Stimulated activated naive CD8-positive, alpha-beta T cell treated with anti-CD3 and anti-CD28 coated beads, Interleukin-15, Interleukin-2, amounts not matched to agents 100 ng/mL and 50 ng/mL, for 24 hours (primary cell): ENCODE results near the gene MCCC1.
"Not testable (repeated sequence)": the region's sequence is repeated elsewhere in the genome, so short reads cannot be mapped to it uniquely, and the experiment has no call there.

Experiments used
- H3K27ac Mint-ChIP-seq: one replicate; pipeline ENCODE4 v1.8.0; 2021; ENCODE audit warnings: mild to moderate bottlenecking, mixed read lengths
- H3K27me3 Mint-ChIP-seq: one replicate; pipeline ENCODE4 v1.8.0; 2021; ENCODE audit warnings: mixed read lengths
- H3K36me3 Mint-ChIP-seq: one replicate; pipeline ENCODE4 v1.8.0; 2021; ENCODE audit warnings: low read depth, mixed read lengths
- H3K4me1 Mint-ChIP-seq: one replicate; pipeline ENCODE4 v1.8.0; 2021; ENCODE audit warnings: low read depth, mixed read lengths
- H3K4me3 Mint-ChIP-seq: one replicate; pipeline ENCODE4 v1.8.0; 2021; ENCODE audit warnings: mild to moderate bottlenecking, mixed read lengths
- H3K9me3 Mint-ChIP-seq: one replicate; pipeline ENCODE4 v1.8.0; 2021; ENCODE audit warnings: mixed read lengths

The MCCC1 gene

GRCh38 chr3:183082355-183082915, 16.9 kb downstream of the MCCC1 start:
- Mint-ChIP-seq H3K4me3 (no peak overlapping the region), H3K27ac (no peak overlapping the region), H3K9me3 (peaks cover 6% of the 10 kb centered on the region), H3K4me1 (no peaks in the 10 kb centered on the region), H3K36me3 (peaks cover 75% of the 10 kb centered on the region), H3K27me3 (no peaks in the 10 kb centered on the region)

GRCh38 chr3:183081459-183082183, 17.7 kb downstream of the MCCC1 start:
- no peaks in the 10 kb centered on the region for H3K27me3 Mint-ChIP-seq
- peaks cover 6% of the 10 kb centered on the region for H3K9me3 Mint-ChIP-seq
- H3K36me3 Mint-ChIP-seq, result peaks cover 79% of the 10 kb centered on the region
- no peak overlapping the region for H3K27ac Mint-ChIP-seq
- no peak overlapping the region for H3K4me3 Mint-ChIP-seq
- H3K4me1 Mint-ChIP-seq, result no peaks in the 10 kb centered on the region

GRCh38 chr3:183080628-183081027, 18.7 kb downstream of the MCCC1 start:
- Mint-ChIP-seq H3K27me3 (no peaks in the 10 kb centered on the region), H3K9me3 (peaks cover 6% of the 10 kb centered on the region), H3K27ac (no peak overlapping the region), H3K4me1 (no peaks in the 10 kb centered on the region), H3K36me3 (peaks cover 79% of the 10 kb centered on the region), H3K4me3 (no peak overlapping the region)

GRCh38 chr3:183074881-183075280, 24.4 kb downstream of the MCCC1 start:
- Mint-ChIP-seq H3K4me3 (no peak overlapping the region), H3K36me3 (peaks cover 78% of the 10 kb centered on the region), H3K9me3 (peaks cover 6% of the 10 kb centered on the region), H3K27me3 (no peaks in the 10 kb centered on the region), H3K27ac (no peak overlapping the region), H3K4me1 (peaks cover 9% of the 10 kb centered on the region)

GRCh38 chr3:183074261-183074660, 25.0 kb downstream of the MCCC1 start:
- peak overlapping the region; percentile 45 for H3K27ac Mint-ChIP-seq
- H3K27me3 Mint-ChIP-seq, result no peaks in the 10 kb centered on the region
- no peak overlapping the region for H3K4me3 Mint-ChIP-seq
- peaks cover 4% of the 10 kb centered on the region for H3K9me3 Mint-ChIP-seq
- H3K4me1 Mint-ChIP-seq, result peaks cover 9% of the 10 kb centered on the region
- peaks cover 76% of the 10 kb centered on the region for H3K36me3 Mint-ChIP-seq

GRCh38 chr3:183073839-183074238, 25.5 kb downstream of the MCCC1 start:
- Mint-ChIP-seq H3K9me3 (no peaks in the 10 kb centered on the region), H3K4me3 (no peak overlapping the region), H3K4me1 (peaks cover 9% of the 10 kb centered on the region), H3K27ac (peak overlapping the region; percentile 45), H3K36me3 (peaks cover 73% of the 10 kb centered on the region), H3K27me3 (no peaks in the 10 kb centered on the region)

- H3K4me1 Mint-ChIP-seq, result peaks cover 9% of the 10 kb centered on the region
- H3K9me3 Mint-ChIP-seq, result no peaks in the 10 kb centered on the region
- H3K4me3 Mint-ChIP-seq, result no peak overlapping the region
- H3K27ac Mint-ChIP-seq, result no peak overlapping the region
- no peaks in the 10 kb centered on the region for H3K27me3 Mint-ChIP-seq
- H3K36me3 Mint-ChIP-seq, result peaks cover 64% of the 10 kb centered on the region
These were observed 28.4 kb downstream of the MCCC1 start for GRCh38 chr3:183070892-183071291.

- Mint-ChIP-seq H3K27ac (no peak overlapping the region), H3K27me3 (no peaks in the 10 kb centered on the region), H3K36me3 (peaks cover 62% of the 10 kb centered on the region), H3K4me3 (no peak overlapping the region), H3K4me1 (peaks cover 6% of the 10 kb centered on the region), H3K9me3 (no peaks in the 10 kb centered on the region)
These were observed 30.2 kb downstream of the MCCC1 start for GRCh38 chr3:183069086-183069485.

GRCh38 chr3:183066891-183067290, 32.4 kb downstream of the MCCC1 start:
- peaks cover 63% of the 10 kb centered on the region for H3K36me3 Mint-ChIP-seq
- not testable (repeated sequence) for H3K4me3 Mint-ChIP-seq, H3K9me3 Mint-ChIP-seq, H3K27me3 Mint-ChIP-seq, H3K4me1 Mint-ChIP-seq, H3K27ac Mint-ChIP-seq

GRCh38 chr3:183064475-183064874, 34.8 kb downstream of the MCCC1 start:
- Mint-ChIP-seq H3K4me3 (no peak overlapping the region), H3K27me3 (no peaks in the 10 kb centered on the region), H3K27ac (no peak overlapping the region), H3K36me3 (peaks cover 45% of the 10 kb centered on the region), H3K4me1 (no peaks in the 10 kb centered on the region), H3K9me3 (no peaks in the 10 kb centered on the region)

- Mint-ChIP-seq H3K27ac (no peak overlapping the region), H3K4me3 (no peak overlapping the region), H3K27me3 (no peaks in the 10 kb centered on the region), H3K9me3 (no peaks in the 10 kb centered on the region), H3K4me1 (no peaks in the 10 kb centered on the region), H3K36me3 (peaks cover 30% of the 10 kb centered on the region)
These were observed 37.7 kb downstream of the MCCC1 start for GRCh38 chr3:183061391-183062172.

- no peak overlapping the region for H3K27ac Mint-ChIP-seq
- H3K4me1 Mint-ChIP-seq, result no peaks in the 10 kb centered on the region
- H3K36me3 Mint-ChIP-seq, result peaks cover 14% of the 10 kb centered on the region
- H3K4me3 Mint-ChIP-seq, result no peak overlapping the region
- no peaks in the 10 kb centered on the region for H3K27me3 Mint-ChIP-seq
- no peaks in the 10 kb centered on the region for H3K9me3 Mint-ChIP-seq
These were observed 40.9 kb downstream of the MCCC1 start for GRCh38 chr3:183058351-183058750.

GRCh38 chr3:183050706-183051105, 48.6 kb downstream of the MCCC1 start:
- Mint-ChIP-seq H3K27ac (no peak overlapping the region), H3K4me1 (no peaks in the 10 kb centered on the region), H3K9me3 (peaks cover 4% of the 10 kb centered on the region), H3K27me3 (no peaks in the 10 kb centered on the region), H3K4me3 (no peak overlapping the region), H3K36me3 (peaks cover 44% of the 10 kb centered on the region)

- Mint-ChIP-seq H3K9me3 (peaks cover 4% of the 10 kb centered on the region), H3K27ac (no peak overlapping the region), H3K36me3 (peaks cover 64% of the 10 kb centered on the region), H3K27me3 (no peaks in the 10 kb centered on the region), H3K4me3 (no peak overlapping the region), H3K4me1 (peaks cover 4% of the 10 kb centered on the region)
These were observed 52.4 kb downstream of the MCCC1 start for GRCh38 chr3:183046883-183047282.

- Mint-ChIP-seq H3K9me3 (no peaks in the 10 kb centered on the region), H3K4me3 (no peak overlapping the region), H3K27ac (no peak overlapping the region), H3K27me3 (no peaks in the 10 kb centered on the region), H3K4me1 (peaks cover 4% of the 10 kb centered on the region), H3K36me3 (peaks cover 56% of the 10 kb centered on the region)
These were observed 54.6 kb downstream of the MCCC1 start for GRCh38 chr3:183044547-183045229.
